ENCODE measurements around the gene INSC. TPM values are rescaled to one million over a fixed set of nuclear protein-coding genes. Genes with fewer than 3 reads are reported as not detected.

Gene INSC
- total and polyA plus RNA-seq, 7 donors = 1.4 to 5.4 (median 2.9) TPM

DNA sequence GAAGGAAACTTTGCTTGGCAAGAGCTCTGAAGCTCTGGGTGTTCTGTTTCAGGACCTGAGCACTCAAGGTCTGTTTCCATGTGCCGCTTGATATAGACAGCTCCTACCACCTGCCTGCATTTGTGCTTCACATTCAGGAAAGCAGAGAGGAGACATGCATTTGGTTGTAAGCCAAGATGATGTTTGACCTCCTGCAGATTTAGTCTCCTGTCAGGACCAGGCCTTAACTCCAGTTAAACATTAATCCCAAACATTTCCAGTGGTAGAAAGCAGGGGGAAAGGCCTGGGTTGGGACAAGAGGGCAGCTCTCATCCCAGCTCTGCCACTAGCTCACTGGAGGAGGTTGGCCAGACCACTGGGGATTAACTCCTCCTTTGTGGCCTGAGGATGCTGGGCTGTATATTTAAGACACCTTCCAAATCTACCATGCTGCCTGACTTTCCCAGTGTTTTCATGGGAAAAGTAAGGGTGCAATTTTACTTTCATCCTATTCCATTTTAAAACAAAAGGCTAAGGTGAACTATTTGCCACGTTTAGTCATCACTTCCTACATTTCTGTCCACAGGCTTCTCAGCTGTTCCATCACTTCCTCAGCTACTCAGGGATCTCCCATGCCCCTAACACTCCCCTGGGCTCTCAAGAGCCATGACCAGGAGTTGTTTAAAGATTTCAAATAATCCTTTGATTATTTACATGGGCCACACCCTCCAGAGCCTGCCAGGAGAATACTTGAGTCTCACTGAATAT lies 80.9 kb downstream of the INSC start:
- intact Hi-C loops (cut with DNase I) = no loop called here
- no peak for DNase-seq
- no peak for TF ChIP-seq POLR2A (IDR thresholded peaks at IDR 0.05)
- TF ChIP-seq POLR2AphosphoS5 (IDR thresholded peaks at IDR 0.05) = no peak
- no peak for TF ChIP-seq EP300 (IDR thresholded peaks at IDR 0.05)
- TF ChIP-seq, protein P1, sequence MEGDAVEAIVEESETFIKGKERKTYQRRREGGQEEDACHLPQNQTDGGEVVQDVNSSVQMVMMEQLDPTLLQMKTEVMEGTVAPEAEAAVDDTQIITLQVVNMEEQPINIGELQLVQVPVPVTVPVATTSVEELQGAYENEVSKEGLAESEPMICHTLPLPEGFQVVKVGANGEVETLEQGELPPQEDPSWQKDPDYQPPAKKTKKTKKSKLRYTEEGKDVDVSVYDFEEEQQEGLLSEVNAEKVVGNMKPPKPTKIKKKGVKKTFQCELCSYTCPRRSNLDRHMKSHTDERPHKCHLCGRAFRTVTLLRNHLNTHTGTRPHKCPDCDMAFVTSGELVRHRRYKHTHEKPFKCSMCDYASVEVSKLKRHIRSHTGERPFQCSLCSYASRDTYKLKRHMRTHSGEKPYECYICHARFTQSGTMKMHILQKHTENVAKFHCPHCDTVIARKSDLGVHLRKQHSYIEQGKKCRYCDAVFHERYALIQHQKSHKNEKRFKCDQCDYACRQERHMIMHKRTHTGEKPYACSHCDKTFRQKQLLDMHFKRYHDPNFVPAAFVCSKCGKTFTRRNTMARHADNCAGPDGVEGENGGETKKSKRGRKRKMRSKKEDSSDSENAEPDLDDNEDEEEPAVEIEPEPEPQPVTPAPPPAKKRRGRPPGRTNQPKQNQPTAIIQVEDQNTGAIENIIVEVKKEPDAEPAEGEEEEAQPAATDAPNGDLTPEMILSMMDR (IDR thresholded peaks at IDR 0.05) = no peak
- 15 to 45% methylated on average over 2 of the region's 2 CpGs for WGBS, 2 donors
- H3K27ac ChIP-seq = no peak overlapping the region
- peaks cover 0 to 51% (median 40%) of the 10 kb centered on the region in 4 donors for H3K4me1 ChIP-seq
- no peaks in the 10 kb centered on the region for H3K27me3 ChIP-seq
- no peaks in the 10 kb centered on the region for H3K36me3 ChIP-seq
- no peak overlapping the region for H3K4me3 ChIP-seq
- no peaks in the 10 kb centered on the region for H3K9me3 ChIP-seq

DNA sequence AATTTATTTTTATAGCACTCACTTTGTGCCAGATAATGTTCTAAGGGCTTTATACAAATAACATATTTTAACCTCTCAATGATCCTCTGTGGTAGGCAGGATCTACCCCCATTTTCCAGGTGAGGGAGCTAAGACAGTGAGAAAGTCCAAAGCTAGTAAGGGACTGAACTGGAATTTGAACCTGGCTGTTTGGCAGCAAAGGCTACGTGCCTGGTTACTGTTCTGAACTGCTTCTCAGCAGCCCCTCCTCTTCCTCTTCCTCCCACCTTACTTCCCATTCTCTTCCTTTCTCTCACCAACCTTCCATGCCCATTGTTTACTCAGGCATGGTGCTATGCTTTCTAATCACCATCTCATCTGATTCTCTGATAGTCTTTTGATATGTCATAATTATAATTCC lies 82.0 kb downstream of the INSC start:
- intact Hi-C loops (cut with DNase I) = no loop called here
- no peak for DNase-seq
- Histone ChIP-seq H3K36me3 (no peaks in the 10 kb centered on the region), H3K27ac (no peak overlapping the region), H3K27me3 (no peaks in the 10 kb centered on the region), H3K9me3 (no peaks in the 10 kb centered on the region), H3K4me3 (no peak overlapping the region), H3K4me1 (peaks cover 0 to 51% (median 41%) of the 10 kb centered on the region in 4 donors)
- TF ChIP-seq, protein P1 (IDR thresholded peaks at IDR 0.05) = no peak
- no peak for TF ChIP-seq POLR2A (IDR thresholded peaks at IDR 0.05)
- no peak for TF ChIP-seq POLR2AphosphoS5 (IDR thresholded peaks at IDR 0.05)
- TF ChIP-seq EP300 (IDR thresholded peaks at IDR 0.05) = no peak
- 37 to 64% methylated on average over 1 of the region's 1 CpG for WGBS, 2 donors

DNA sequence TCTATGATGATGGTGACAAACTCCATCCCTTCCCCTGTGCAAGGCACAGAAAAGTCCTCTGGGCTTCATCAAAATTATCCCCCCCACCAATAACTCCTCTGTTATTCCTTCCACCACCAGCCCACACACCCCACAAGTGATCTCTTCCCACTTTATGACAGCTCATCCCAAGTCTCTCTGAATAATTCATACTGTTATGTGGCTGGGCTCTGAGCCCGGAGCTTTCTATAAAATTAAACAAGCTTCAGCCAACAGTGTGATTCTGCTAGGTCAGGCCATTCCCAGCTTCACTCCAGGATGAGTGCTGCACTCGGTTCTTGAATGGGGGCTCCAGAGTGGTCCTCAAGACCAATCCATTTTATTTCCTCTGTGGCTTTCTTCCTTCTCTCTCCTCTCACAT lies 83.0 kb downstream of the INSC start:
- Histone ChIP-seq H3K4me1 (peaks cover 0 to 51% (median 41%) of the 10 kb centered on the region in 4 donors), H3K27me3 (no peaks in the 10 kb centered on the region), H3K36me3 (no peaks in the 10 kb centered on the region), H3K27ac (no peak overlapping the region), H3K4me3 (no peak overlapping the region), H3K9me3 (no peaks in the 10 kb centered on the region)
- intact Hi-C loops (cut with DNase I) = no loop called here
- no peak for DNase-seq
- 64% methylated on average over 2 of the region's 2 CpGs for WGBS, 2 donors
- TF ChIP-seq EP300 (IDR thresholded peaks at IDR 0.05) (no peak), POLR2AphosphoS5 (IDR thresholded peaks at IDR 0.05) (no peak), POLR2A (IDR thresholded peaks at IDR 0.05) (no peak)
- TF ChIP-seq, protein P1 (IDR thresholded peaks at IDR 0.05) = no peak

DNA sequence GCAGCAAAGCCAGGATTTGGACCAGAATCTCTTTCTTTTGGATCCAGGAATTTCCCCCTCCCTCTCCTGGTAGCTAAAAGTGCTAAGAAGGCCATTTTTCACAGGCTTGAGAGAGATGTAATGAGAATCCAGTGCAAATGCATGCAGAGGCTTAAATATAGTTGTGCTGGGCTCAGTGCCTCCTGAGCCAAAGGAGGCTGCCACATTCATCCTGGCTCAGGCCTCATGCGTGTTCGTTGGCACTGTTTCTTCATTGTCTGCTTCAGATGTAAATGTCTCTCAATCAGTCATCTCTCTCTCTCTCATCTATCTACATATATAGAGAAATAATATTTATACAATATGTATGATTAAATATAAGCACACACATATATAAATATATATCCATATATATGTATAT lies 83.6 kb downstream of the INSC start:
- DNase-seq = no peak
- Histone ChIP-seq H3K4me1 (peaks cover 0 to 51% (median 41%) of the 10 kb centered on the region in 4 donors), H3K36me3 (no peaks in the 10 kb centered on the region), H3K27ac (no peak overlapping the region), H3K9me3 (no peaks in the 10 kb centered on the region), H3K4me3 (no peak overlapping the region), H3K27me3 (no peaks in the 10 kb centered on the region)
- intact Hi-C loops (cut with DNase I) = no loop called here
- TF ChIP-seq, protein P1 (IDR thresholded peaks at IDR 0.05) = no peak
- TF ChIP-seq EP300 (IDR thresholded peaks at IDR 0.05) (no peak), POLR2A (IDR thresholded peaks at IDR 0.05) (no peak), POLR2AphosphoS5 (IDR thresholded peaks at IDR 0.05) (no peak)
- WGBS, 2 donors = 95% methylated on average over 2 of the region's 2 CpGs

Measured in sigmoid colon (tissue), 7 donors.